ENCODE results near the gene SPATA4. TPM values are rescaled to one million over a fixed set of nuclear protein-coding genes. Genes with fewer than 3 reads are reported as not detected.

The SPATA4 gene
- total and polyA plus RNA-seq, 10 of the 15 experiments (the other 5 are each of a cell fraction or from before 2014, with no cell fraction given), result not detected

DNA sequence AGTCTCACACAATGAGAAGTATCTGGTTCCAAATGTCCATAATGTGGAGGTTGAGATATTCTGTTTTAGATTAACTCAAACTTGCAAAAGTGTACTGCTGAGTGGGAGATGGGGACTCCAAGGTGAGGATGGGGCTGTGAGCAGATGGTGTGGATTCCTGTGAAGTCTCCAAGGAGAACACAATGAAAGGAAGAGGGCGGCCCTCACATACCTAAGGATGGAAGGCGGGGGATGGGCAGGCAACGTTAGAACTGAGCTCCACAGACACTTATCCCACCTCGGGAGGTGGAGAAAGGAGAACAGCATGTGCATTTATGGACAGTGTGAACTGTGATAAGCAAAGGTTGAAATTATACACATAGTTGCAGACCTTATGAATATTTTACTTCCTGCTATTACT lies 9.9 kb upstream of the SPATA4 start:
- TF ChIP-seq, protein P1, sequence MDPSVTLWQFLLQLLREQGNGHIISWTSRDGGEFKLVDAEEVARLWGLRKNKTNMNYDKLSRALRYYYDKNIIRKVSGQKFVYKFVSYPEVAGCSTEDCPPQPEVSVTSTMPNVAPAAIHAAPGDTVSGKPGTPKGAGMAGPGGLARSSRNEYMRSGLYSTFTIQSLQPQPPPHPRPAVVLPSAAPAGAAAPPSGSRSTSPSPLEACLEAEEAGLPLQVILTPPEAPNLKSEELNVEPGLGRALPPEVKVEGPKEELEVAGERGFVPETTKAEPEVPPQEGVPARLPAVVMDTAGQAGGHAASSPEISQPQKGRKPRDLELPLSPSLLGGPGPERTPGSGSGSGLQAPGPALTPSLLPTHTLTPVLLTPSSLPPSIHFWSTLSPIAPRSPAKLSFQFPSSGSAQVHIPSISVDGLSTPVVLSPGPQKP (IDR thresholded peaks at IDR 0.05; ENCODE audit: low read depth, low read length), result no peak
- TF ChIP-seq, protein P2, sequence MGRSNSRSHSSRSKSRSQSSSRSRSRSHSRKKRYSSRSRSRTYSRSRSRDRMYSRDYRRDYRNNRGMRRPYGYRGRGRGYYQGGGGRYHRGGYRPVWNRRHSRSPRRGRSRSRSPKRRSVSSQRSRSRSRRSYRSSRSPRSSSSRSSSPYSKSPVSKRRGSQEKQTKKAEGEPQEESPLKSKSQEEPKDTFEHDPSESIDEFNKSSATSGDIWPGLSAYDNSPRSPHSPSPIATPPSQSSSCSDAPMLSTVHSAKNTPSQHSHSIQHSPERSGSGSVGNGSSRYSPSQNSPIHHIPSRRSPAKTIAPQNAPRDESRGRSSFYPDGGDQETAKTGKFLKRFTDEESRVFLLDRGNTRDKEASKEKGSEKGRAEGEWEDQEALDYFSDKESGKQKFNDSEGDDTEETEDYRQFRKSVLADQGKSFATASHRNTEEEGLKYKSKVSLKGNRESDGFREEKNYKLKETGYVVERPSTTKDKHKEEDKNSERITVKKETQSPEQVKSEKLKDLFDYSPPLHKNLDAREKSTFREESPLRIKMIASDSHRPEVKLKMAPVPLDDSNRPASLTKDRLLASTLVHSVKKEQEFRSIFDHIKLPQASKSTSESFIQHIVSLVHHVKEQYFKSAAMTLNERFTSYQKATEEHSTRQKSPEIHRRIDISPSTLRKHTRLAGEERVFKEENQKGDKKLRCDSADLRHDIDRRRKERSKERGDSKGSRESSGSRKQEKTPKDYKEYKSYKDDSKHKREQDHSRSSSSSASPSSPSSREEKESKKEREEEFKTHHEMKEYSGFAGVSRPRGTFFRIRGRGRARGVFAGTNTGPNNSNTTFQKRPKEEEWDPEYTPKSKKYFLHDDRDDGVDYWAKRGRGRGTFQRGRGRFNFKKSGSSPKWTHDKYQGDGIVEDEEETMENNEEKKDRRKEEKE (IDR thresholded peaks at IDR 0.05), result no peak
- TF ChIP-seq ZSCAN29 (IDR thresholded peaks at IDR 0.05) (no peak), ATF7 (IDR thresholded peaks at IDR 0.05; ENCODE audit: low read depth) (no peak), BCL11A (IDR thresholded peaks at IDR 0.05; ENCODE audit: low read depth, low read length) (no peak), RAD51 (IDR thresholded peaks at IDR 0.05) (no peak), ZNF274 (IDR thresholded peaks at IDR 0.05; ENCODE audit: insufficient read depth, insufficient read length) (no peak), DPF2 (IDR thresholded peaks at IDR 0.05) (no peak), MEF2B (IDR thresholded peaks at IDR 0.05; ENCODE audit: partially characterized antibody, poor library complexity, severe bottlenecking) (no peak)
- TF ChIP-seq, protein P3, sequence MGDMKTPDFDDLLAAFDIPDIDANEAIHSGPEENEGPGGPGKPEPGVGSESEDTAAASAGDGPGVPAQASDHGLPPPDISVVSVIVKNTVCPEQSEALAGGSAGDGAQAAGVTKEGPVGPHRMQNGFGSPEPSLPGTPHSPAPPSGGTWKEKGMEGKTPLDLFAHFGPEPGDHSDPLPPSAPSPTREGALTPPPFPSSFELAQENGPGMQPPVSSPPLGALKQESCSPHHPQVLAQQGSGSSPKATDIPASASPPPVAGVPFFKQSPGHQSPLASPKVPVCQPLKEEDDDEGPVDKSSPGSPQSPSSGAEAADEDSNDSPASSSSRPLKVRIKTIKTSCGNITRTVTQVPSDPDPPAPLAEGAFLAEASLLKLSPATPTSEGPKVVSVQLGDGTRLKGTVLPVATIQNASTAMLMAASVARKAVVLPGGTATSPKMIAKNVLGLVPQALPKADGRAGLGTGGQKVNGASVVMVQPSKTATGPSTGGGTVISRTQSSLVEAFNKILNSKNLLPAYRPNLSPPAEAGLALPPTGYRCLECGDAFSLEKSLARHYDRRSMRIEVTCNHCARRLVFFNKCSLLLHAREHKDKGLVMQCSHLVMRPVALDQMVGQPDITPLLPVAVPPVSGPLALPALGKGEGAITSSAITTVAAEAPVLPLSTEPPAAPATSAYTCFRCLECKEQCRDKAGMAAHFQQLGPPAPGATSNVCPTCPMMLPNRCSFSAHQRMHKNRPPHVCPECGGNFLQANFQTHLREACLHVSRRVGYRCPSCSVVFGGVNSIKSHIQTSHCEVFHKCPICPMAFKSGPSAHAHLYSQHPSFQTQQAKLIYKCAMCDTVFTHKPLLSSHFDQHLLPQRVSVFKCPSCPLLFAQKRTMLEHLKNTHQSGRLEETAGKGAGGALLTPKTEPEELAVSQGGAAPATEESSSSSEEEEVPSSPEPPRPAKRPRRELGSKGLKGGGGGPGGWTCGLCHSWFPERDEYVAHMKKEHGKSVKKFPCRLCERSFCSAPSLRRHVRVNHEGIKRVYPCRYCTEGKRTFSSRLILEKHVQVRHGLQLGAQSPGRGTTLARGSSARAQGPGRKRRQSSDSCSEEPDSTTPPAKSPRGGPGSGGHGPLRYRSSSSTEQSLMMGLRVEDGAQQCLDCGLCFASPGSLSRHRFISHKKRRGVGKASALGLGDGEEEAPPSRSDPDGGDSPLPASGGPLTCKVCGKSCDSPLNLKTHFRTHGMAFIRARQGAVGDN (IDR thresholded peaks at IDR 0.05), result no peak
- Histone ChIP-seq H4K20me1 (ENCODE audit: control insufficient read depth, insufficient read depth) (no peaks in the 10 kb centered on the region), H3K4me1 (ENCODE audit: control insufficient read depth, insufficient read depth, low read length) (no peaks in the 10 kb centered on the region), H3K27ac (ENCODE audit: control insufficient read depth, insufficient read depth) (no peak overlapping the region), H3K79me2 (ENCODE audit: control insufficient read depth, insufficient read depth, low read length) (no peaks in the 10 kb centered on the region), H3K9ac (ENCODE audit: control insufficient read depth, insufficient read depth, low read length) (no peak overlapping the region), H2AFZ (ENCODE audit: control insufficient read depth, low read depth, low read length) (no peak overlapping the region), H3K27me3 (replicated peaks in 1 of 2; ENCODE audit: control insufficient read depth in 2 of 2, insufficient read depth in 2 of 2, low read length in 1 of 2) (peaks cover 0 to 2% of the 10 kb centered on the region in 2 experiments; a peak in 2 of 4 replicates), H3K36me3 (ENCODE audit: control insufficient read depth in 2 of 2, insufficient read depth in 2 of 2, low read length in 1 of 2) (no peaks in the 10 kb centered on the region; a peak in 1 of 4 replicates), H3K9me3 (replicated peaks; ENCODE audit: control insufficient read depth, insufficient read depth, low read length) (no peaks in the 10 kb centered on the region), H3K4me3 (no peak overlapping the region), H3K4me2 (ENCODE audit: control insufficient read depth, insufficient read depth) (no peak overlapping the region)
- intact Hi-C loops (cut with micrococcal nuclease; ENCODE audit: unreplicated experiment), result no loop called here
- ATAC-seq (no peak), FAIRE-seq (no peak), DNase-seq (ENCODE audit: low read depth, low spot score) (no peak)
- ChIA-PET RAD21 (ENCODE audit: unreplicated experiment) (no interaction called here), CTCF (interaction anchor here (1.0 kb wide), 1 partner anchor 12 kb away, joined by 3 read pairs; no protein-coding TSS in a partner anchor), POLR2A (no interaction called here), SMC1A (ENCODE audit: uncharacterized antibody, unreplicated experiment) (interaction anchor here (1.2 kb wide), 1 partner anchor 10 kb away, joined by 4 read pairs; no protein-coding TSS in a partner anchor)
- in situ Hi-C loops (cut with MboI), result no loop called here
- no TSS peak for BruUV-seq (replicated peaks)
- WGBS (ENCODE audit: insufficient coverage, insufficient replicate concordance, low lambda C conversion rate, missing lambda C conversion rate), result 36% methylated on average over 4 of the region's 4 CpGs
